ENCODE data around the gene AMOT. TPM values are rescaled to one million over a fixed set of nuclear protein-coding genes. Genes with fewer than 3 reads are reported as not detected.

The AMOT gene
- total and polyA plus RNA-seq, 4 donors, result 1.1 to 2.6 (median 1.9) TPM

DNA sequence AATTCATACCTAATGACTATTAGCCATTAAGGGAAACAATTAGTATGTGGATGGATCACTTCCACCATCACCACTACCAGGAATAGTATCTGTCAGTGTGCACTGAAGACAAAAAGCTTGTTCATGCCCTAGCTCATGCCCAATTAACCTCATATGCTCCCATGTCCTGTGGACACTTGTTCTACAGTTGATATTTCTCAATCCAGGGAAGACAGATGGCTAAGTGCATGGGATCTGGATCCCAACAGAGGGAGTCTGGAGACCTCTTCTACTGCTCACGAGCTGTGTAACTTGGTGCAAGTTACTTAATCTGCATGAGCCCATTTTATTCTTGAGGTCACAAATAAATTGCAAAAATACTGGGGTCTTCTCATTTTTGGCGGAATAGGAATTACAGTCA lies 23.7 kb downstream of the AMOT start:
- WGBS, result 95% methylated on average over 2 of the region's 2 CpGs
- TF ChIP-seq, protein P1, sequence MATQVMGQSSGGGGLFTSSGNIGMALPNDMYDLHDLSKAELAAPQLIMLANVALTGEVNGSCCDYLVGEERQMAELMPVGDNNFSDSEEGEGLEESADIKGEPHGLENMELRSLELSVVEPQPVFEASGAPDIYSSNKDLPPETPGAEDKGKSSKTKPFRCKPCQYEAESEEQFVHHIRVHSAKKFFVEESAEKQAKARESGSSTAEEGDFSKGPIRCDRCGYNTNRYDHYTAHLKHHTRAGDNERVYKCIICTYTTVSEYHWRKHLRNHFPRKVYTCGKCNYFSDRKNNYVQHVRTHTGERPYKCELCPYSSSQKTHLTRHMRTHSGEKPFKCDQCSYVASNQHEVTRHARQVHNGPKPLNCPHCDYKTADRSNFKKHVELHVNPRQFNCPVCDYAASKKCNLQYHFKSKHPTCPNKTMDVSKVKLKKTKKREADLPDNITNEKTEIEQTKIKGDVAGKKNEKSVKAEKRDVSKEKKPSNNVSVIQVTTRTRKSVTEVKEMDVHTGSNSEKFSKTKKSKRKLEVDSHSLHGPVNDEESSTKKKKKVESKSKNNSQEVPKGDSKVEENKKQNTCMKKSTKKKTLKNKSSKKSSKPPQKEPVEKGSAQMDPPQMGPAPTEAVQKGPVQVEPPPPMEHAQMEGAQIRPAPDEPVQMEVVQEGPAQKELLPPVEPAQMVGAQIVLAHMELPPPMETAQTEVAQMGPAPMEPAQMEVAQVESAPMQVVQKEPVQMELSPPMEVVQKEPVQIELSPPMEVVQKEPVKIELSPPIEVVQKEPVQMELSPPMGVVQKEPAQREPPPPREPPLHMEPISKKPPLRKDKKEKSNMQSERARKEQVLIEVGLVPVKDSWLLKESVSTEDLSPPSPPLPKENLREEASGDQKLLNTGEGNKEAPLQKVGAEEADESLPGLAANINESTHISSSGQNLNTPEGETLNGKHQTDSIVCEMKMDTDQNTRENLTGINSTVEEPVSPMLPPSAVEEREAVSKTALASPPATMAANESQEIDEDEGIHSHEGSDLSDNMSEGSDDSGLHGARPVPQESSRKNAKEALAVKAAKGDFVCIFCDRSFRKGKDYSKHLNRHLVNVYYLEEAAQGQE (IDR thresholded peaks at IDR 0.05), result no peak
- TF ChIP-seq RAD21 (IDR thresholded peaks at IDR 0.05) (no peak), SP1 (IDR thresholded peaks at IDR 0.05) (no peak), HNF4A (conservative IDR thresholded peaks at IDR 0.05) (no peak), FOXA1 (IDR thresholded peaks at IDR 0.05) (no peak), YY1 (IDR thresholded peaks at IDR 0.05) (no peak), TAF1 (conservative IDR thresholded peaks at IDR 0.05) (no peak), NR2F2 (IDR thresholded peaks at IDR 0.05) (no peak), JUND (IDR thresholded peaks at IDR 0.05) (no peak)
- TF ChIP-seq, protein P2, sequence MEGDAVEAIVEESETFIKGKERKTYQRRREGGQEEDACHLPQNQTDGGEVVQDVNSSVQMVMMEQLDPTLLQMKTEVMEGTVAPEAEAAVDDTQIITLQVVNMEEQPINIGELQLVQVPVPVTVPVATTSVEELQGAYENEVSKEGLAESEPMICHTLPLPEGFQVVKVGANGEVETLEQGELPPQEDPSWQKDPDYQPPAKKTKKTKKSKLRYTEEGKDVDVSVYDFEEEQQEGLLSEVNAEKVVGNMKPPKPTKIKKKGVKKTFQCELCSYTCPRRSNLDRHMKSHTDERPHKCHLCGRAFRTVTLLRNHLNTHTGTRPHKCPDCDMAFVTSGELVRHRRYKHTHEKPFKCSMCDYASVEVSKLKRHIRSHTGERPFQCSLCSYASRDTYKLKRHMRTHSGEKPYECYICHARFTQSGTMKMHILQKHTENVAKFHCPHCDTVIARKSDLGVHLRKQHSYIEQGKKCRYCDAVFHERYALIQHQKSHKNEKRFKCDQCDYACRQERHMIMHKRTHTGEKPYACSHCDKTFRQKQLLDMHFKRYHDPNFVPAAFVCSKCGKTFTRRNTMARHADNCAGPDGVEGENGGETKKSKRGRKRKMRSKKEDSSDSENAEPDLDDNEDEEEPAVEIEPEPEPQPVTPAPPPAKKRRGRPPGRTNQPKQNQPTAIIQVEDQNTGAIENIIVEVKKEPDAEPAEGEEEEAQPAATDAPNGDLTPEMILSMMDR (IDR thresholded peaks at IDR 0.05; ENCODE audit: low read depth, low read length, missing input control), result no peak
- no peak for DNase-seq (ENCODE audit: low spot score)
- Histone ChIP-seq H3K4me3 (ENCODE audit: low read depth in 1 of 3, low read length in 3 of 3) (no peak overlapping the region), H3K27me3 (ENCODE audit: control insufficient read depth in 4 of 4, insufficient read depth in 4 of 4, low read length in 3 of 4) (no peaks in the 10 kb centered on the region), H3K4me1 (ENCODE audit: control insufficient read depth in 4 of 4, insufficient read depth in 4 of 4, low read length in 3 of 4) (peaks cover 0 to 2% (median 0%) of the 10 kb centered on the region in 4 donors), H3K36me3 (ENCODE audit: control insufficient read depth in 4 of 4, insufficient read depth in 3 of 4, low read depth in 1 of 4, low read length in 3 of 4) (no peaks in the 10 kb centered on the region), H3K9me3 (ENCODE audit: control insufficient read depth in 4 of 4, low read length in 3 of 4) (no peaks in the 10 kb centered on the region), H3K9ac (ENCODE audit: low read depth in 1 of 2, low read length in 2 of 2) (no peak overlapping the region), H3K27ac (ENCODE audit: low read depth in 1 of 2, low read length in 2 of 2) (no peak overlapping the region)

DNA sequence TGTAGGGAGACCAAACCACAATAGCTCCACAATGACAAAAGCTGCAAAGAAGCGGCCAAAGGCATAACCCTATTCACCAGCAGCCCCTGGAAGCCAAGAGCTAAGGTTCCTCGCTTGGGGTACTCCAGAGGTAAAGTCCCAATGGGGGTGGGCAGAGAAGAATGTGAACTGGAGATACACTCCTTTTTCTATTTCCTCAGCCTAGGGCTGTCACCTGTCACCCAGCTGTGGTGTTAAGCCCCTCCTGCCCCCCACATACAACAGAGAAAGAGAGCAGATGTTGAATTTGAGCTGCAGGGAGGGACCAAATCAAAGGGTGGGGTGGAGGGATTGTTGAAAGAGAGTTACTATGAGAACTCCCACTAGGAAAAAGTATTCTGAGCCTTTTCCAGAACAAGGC lies 26.1 kb downstream of the AMOT start:
- 93% methylated on average over 2 of the region's 2 CpGs for WGBS
- TF ChIP-seq HNF4A (conservative IDR thresholded peaks at IDR 0.05) (no peak), YY1 (IDR thresholded peaks at IDR 0.05) (no peak), RAD21 (IDR thresholded peaks at IDR 0.05) (no peak)
- Histone ChIP-seq H3K4me1 (ENCODE audit: control insufficient read depth in 4 of 4, insufficient read depth in 4 of 4, low read length in 3 of 4) (no peaks in the 10 kb centered on the region), H3K27ac (ENCODE audit: low read depth in 1 of 2, low read length in 2 of 2) (no peak overlapping the region), H3K9ac (ENCODE audit: low read depth in 1 of 2, low read length in 2 of 2) (no peak overlapping the region), H3K9me3 (ENCODE audit: control insufficient read depth in 4 of 4, low read length in 3 of 4) (no peaks in the 10 kb centered on the region), H3K4me3 (ENCODE audit: low read depth in 1 of 3, low read length in 3 of 3) (no peak overlapping the region), H3K27me3 (ENCODE audit: control insufficient read depth in 4 of 4, insufficient read depth in 4 of 4, low read length in 3 of 4) (no peaks in the 10 kb centered on the region), H3K36me3 (ENCODE audit: control insufficient read depth in 4 of 4, insufficient read depth in 3 of 4, low read depth in 1 of 4, low read length in 3 of 4) (peaks cover 0 to 2% (median 0%) of the 10 kb centered on the region in 4 donors)
- DNase-seq (ENCODE audit: low spot score), result no peak

DNA sequence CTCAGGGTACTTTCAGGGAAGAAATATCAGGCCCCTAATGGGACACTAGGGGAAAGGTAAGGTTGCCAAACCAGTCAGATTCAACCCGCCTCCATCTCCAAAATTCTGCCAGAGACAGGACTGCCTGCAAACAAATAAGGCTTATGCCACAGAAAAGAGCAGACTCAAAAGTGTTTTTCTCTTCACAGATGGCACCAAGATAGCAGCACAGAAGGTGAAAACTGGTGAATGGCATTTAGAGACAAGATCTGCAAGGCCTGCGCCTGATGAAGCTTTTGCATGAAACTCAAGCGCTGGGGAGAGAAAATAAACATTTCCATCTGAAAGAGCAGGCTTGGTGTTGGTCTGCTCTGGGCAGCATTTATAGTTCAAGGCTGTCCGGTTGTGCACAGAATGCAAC lies 27.9 kb downstream of the AMOT start:
- 97% methylated on average over 4 of the region's 4 CpGs for WGBS
- Histone ChIP-seq H3K27me3 (ENCODE audit: control insufficient read depth in 4 of 4, insufficient read depth in 4 of 4, low read length in 3 of 4) (no peaks in the 10 kb centered on the region), H3K27ac (ENCODE audit: low read depth in 1 of 2, low read length in 2 of 2) (no peak overlapping the region), H3K9ac (ENCODE audit: low read depth in 1 of 2, low read length in 2 of 2) (no peak overlapping the region), H3K36me3 (ENCODE audit: control insufficient read depth in 4 of 4, insufficient read depth in 3 of 4, low read depth in 1 of 4, low read length in 3 of 4) (peaks cover 0 to 2% (median 0%) of the 10 kb centered on the region in 4 donors), H3K4me1 (ENCODE audit: control insufficient read depth in 4 of 4, insufficient read depth in 4 of 4, low read length in 3 of 4) (no peaks in the 10 kb centered on the region), H3K9me3 (ENCODE audit: control insufficient read depth in 4 of 4, low read length in 3 of 4) (no peaks in the 10 kb centered on the region), H3K4me3 (ENCODE audit: low read depth in 1 of 3, low read length in 3 of 3) (no peak overlapping the region)
- DNase-seq (ENCODE audit: low spot score), result no peak
- TF ChIP-seq, protein P3, sequence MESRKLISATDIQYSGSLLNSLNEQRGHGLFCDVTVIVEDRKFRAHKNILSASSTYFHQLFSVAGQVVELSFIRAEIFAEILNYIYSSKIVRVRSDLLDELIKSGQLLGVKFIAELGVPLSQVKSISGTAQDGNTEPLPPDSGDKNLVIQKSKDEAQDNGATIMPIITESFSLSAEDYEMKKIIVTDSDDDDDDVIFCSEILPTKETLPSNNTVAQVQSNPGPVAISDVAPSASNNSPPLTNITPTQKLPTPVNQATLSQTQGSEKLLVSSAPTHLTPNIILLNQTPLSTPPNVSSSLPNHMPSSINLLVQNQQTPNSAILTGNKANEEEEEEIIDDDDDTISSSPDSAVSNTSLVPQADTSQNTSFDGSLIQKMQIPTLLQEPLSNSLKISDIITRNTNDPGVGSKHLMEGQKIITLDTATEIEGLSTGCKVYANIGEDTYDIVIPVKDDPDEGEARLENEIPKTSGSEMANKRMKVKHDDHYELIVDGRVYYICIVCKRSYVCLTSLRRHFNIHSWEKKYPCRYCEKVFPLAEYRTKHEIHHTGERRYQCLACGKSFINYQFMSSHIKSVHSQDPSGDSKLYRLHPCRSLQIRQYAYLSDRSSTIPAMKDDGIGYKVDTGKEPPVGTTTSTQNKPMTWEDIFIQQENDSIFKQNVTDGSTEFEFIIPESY (IDR thresholded peaks at IDR 0.05), result no peak
- no peak for TF ChIP-seq YY1 (IDR thresholded peaks at IDR 0.05)
- TF ChIP-seq, protein P1 (IDR thresholded peaks at IDR 0.05), result no peak
- TF ChIP-seq, protein P2 (IDR thresholded peaks at IDR 0.05; ENCODE audit: low read depth, low read length, missing input control), result no peak
- TF ChIP-seq, protein P4, sequence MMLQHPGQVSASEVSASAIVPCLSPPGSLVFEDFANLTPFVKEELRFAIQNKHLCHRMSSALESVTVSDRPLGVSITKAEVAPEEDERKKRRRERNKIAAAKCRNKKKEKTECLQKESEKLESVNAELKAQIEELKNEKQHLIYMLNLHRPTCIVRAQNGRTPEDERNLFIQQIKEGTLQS (IDR thresholded peaks at IDR 0.05), result no peak
- no peak for TF ChIP-seq SP1 (IDR thresholded peaks at IDR 0.05)
- TF ChIP-seq RXRA (IDR thresholded peaks at IDR 0.05), result no peak
- TF ChIP-seq FOXA2 (IDR thresholded peaks at IDR 0.05), result no peak

Measured in liver (tissue), 9 donors.